HEK293 (cell line): ENCODE data around the gene ZNF440.
A peak's percentile ranks its signal among the peaks of the same experiment; 100 is the strongest.

ENCODE experiments used
- CTCF ChIA-PET: fragments of 350-600 bp; formaldehyde crosslinking; extraction: SDS; loops from one replicate; lab custom pipeline; 2021; ENCODE audit warnings: antibody characterized with exemption; lab: Yijun Ruan, JAX
- POLR2A ChIA-PET: fragments of 300-600 bp; formaldehyde crosslinking; extraction: SDS; loops from one replicate; lab custom pipeline; 2020; ENCODE audit warnings: antibody characterized with exemption, inconsistent platforms; lab: Yijun Ruan, JAX
- H3K27ac ChIP-seq: fragments of 200-500 bp; sonication (Bioruptor generic); 2 replicates; pipeline ENCODE4 v1.5.1; 2014; ENCODE audit warnings: low read depth, low read length, control low read depth, inconsistent platforms; ENCODE audit errors: extremely low read depth
- H3K36me3 ChIP-seq, 2 experiments: fragments of 200-500 bp in 1 of 2; sonication (Bioruptor generic) in 1 of 2; 1 replicate in 1 of 2; 2 replicates in 1 of 2; pipeline ENCODE4 v1.5.1; 2014 to 2017; ENCODE audit warnings: inconsistent platforms in 2 of 2, low read length in 2 of 2; ENCODE audit not compliant: control insufficient read depth in 2 of 2, insufficient read depth in 1 of 2
- H3K4me1 ChIP-seq: fragments of 200-500 bp; sonication (Bioruptor generic); 2 replicates; pipeline ENCODE4 v1.5.1; 2014; ENCODE audit warnings: mild to moderate bottlenecking, low read length, inconsistent platforms; ENCODE audit not compliant: control insufficient read depth, insufficient read depth
- H3K4me3 ChIP-seq: 2 replicates; pipeline ENCODE4 v1.5.1; 2011; ENCODE audit warnings: low read depth, mild to moderate bottlenecking, control low read depth, low read length, moderate library complexity
- H3K9me3 ChIP-seq: fragments of 200-500 bp; sonication (Bioruptor generic); 2 replicates; pipeline ENCODE4 v1.5.1; 2014; ENCODE audit warnings: low read depth, low read length, inconsistent platforms; ENCODE audit not compliant: control insufficient read depth, insufficient read depth
- IKZF3 ChIP-seq: fragments of 450-650 bp; IDR thresholded peaks from 2 replicates; pipeline ENCODE4 v1.5.0; 2018; ENCODE audit warnings: missing biosample characterization, mild to moderate bottlenecking, missing genetic modification characterization, moderate library complexity
- OVOL3 ChIP-seq: fragments of 450-650 bp; formaldehyde crosslinking; IDR thresholded peaks from 2 replicates; pipeline ENCODE4 v1.5.1; 2016; ENCODE audit warnings: missing biosample characterization, missing genetic modification characterization
- REPIN1 ChIP-seq: fragments of 450-650 bp; formaldehyde crosslinking; IDR thresholded peaks from 2 replicates; pipeline ENCODE4 v1.5.1; 2017; ENCODE audit warnings: missing biosample characterization, missing genetic modification characterization, low read depth
- TRIM28 ChIP-seq: IDR thresholded peaks from 2 replicates; pipeline ENCODE4 v1.6.1; 2011; ENCODE audit warnings: low read length, control low read depth, borderline replicate concordance
- ZNF16 ChIP-seq: fragments of 450-650 bp; formaldehyde crosslinking; IDR thresholded peaks from 2 replicates; pipeline ENCODE4 v1.5.1; 2016; ENCODE audit warnings: low read depth, missing biosample characterization, missing genetic modification characterization
- ZNF175 ChIP-seq: fragments of 450-650 bp; formaldehyde crosslinking; IDR thresholded peaks from 2 replicates; pipeline ENCODE4 v1.5.1; 2016; ENCODE audit warnings: missing biosample characterization, missing genetic modification characterization
- ZNF354C ChIP-seq: fragments of 450-650 bp; formaldehyde crosslinking; IDR thresholded peaks from 2 replicates; pipeline ENCODE4 v1.5.1; 2016; ENCODE audit warnings: missing biosample characterization, missing genetic modification characterization, low read depth, borderline replicate concordance
- ZNF521 ChIP-seq: fragments of 450-650 bp; formaldehyde crosslinking; IDR thresholded peaks from 2 replicates; pipeline ENCODE4 v1.5.1; 2017; ENCODE audit warnings: missing biosample characterization, mild to moderate bottlenecking, missing genetic modification characterization
- ZNF530 ChIP-seq: fragments of 450-650 bp; formaldehyde crosslinking; IDR thresholded peaks from 2 replicates; pipeline ENCODE4 v1.5.1; 2016; ENCODE audit warnings: low read depth, missing biosample characterization, missing genetic modification characterization
- ZNF558 ChIP-seq: fragments of 450-650 bp; formaldehyde crosslinking; IDR thresholded peaks from 2 replicates; pipeline ENCODE4 v1.5.1; 2016; ENCODE audit warnings: missing biosample characterization, missing genetic modification characterization
- ZNF654 ChIP-seq: fragments of 450-650 bp; formaldehyde crosslinking; IDR thresholded peaks from 2 replicates; pipeline ENCODE4 v1.5.1; 2016; ENCODE audit warnings: low read depth, missing biosample characterization, missing genetic modification characterization
- TF ChIP-seq, protein P1 (sequence below): fragments of 450-650 bp; formaldehyde crosslinking; conservative IDR thresholded peaks from 2 replicates; pipeline ENCODE4 v1.5.1; 2016; ENCODE audit warnings: low read depth, missing biosample characterization, missing genetic modification characterization
- TF ChIP-seq, protein P2 (sequence below): fragments of 450-650 bp; formaldehyde crosslinking; conservative IDR thresholded peaks from 2 replicates; pipeline ENCODE4 v1.5.1; 2016; ENCODE audit warnings: low read depth, missing biosample characterization, missing genetic modification characterization
- TF ChIP-seq, protein P3 (sequence below): fragments of 450-650 bp; formaldehyde crosslinking; IDR thresholded peaks from 2 replicates; pipeline ENCODE4 v1.5.1; 2016; ENCODE audit warnings: missing biosample characterization, missing genetic modification characterization
- TF ChIP-seq, protein P4 (sequence below): fragments of 450-650 bp; formaldehyde crosslinking; IDR thresholded peaks from 2 replicates; pipeline ENCODE4 v1.5.1; 2017; ENCODE audit warnings: missing biosample characterization, missing genetic modification characterization
- TF ChIP-seq, protein P5 (sequence below): IDR thresholded peaks from 2 replicates; pipeline ENCODE4 v1.6.1; 2011; ENCODE audit warnings: mild to moderate bottlenecking, low read depth, low read length, borderline replicate concordance
- TF ChIP-seq, protein P6 (sequence below): fragments of 450-650 bp; formaldehyde crosslinking; IDR thresholded peaks from 2 replicates; pipeline ENCODE4 v1.5.1; 2017; ENCODE audit warnings: missing biosample characterization, missing genetic modification characterization
- TF ChIP-seq, protein P7 (sequence below): fragments of 450-650 bp; formaldehyde crosslinking; IDR thresholded peaks from 2 replicates; pipeline ENCODE4 v1.5.1; 2016; ENCODE audit warnings: missing biosample characterization, missing genetic modification characterization

The ZNF440 gene

DNA sequence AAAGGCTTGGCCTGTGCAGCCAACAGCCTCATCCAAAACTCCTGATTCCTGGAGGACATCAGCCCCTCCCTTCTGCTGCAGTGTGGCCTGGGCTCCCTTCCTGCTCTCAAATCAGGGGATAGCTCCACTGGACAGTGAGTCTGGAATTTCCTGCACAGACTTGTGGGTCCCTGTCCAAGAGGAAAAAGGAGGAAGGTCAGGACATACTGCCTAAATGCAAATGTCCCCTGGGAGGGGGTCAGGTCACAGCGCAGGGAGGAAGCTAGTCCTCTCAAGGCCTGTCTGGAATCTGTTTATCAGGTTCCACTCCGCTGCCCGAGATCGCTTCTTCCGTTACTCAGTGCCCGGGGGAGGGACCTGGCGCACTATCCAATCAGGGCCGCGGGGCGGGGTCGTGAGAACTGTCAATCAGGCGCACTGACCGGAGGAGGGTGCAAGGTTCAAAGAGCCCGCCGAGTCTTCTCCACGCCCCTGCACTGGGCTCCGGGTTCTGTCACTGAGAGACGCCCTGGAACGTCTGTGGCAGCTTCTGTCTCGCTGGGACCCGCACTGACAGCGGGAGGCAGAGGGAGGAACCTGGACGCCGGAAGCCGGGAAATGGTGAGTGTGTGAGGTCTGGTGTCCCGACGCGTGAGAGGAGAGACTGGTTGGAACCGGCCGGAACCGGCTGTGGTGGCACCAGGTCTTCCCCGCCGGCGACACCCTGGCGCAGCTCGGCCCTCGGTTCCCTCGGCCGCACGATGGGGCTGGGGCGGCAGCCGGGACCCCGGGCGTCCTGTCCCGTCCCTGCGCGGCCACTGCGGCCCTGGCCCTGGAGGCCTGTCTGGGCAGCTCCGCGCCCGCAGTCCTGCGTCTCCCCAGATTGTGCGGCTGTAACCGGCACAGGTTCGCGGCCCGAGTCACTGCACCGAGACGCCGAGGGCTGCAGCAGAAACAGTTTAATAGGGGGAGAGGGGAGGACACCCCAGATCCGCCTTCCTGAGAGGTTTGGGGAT lies 47.2 kb upstream of the ZNF440 start, which contains the start of gene ZNF441:
Gene ZNF441 (plus strand): TSS at position 404 of the 995 bp plus-strand sequence. CDS start 194 bp downstream, at position 598.
- CTCF ChIA-PET: interaction anchor here (0.6 to 1.0 kb wide), 5 partner anchors 31 to 1100 kb away, joined by 3 to 4 read pairs (median 4); partner anchors contain the start of genes PRKCSH and ZNF491
- TF ChIP-seq ZNF521 (no peak), REPIN1 (no peak), TRIM28 (no peak), ZNF175 (no peak), OVOL3 (tag by site-specific recombination) (no peak), ZNF354C (tag by site-specific recombination) (no peak), ZNF654 (no peak), IKZF3 (tag by site-specific recombination) (peak; percentile 24; the same call in 1 of the 2 replicates), ZNF530 (tag by site-specific recombination) (no peak), ZNF16 (tag by site-specific recombination) (no peak), ZNF558 (tag by site-specific recombination) (no peak)
- TF ChIP-seq, protein P1, sequence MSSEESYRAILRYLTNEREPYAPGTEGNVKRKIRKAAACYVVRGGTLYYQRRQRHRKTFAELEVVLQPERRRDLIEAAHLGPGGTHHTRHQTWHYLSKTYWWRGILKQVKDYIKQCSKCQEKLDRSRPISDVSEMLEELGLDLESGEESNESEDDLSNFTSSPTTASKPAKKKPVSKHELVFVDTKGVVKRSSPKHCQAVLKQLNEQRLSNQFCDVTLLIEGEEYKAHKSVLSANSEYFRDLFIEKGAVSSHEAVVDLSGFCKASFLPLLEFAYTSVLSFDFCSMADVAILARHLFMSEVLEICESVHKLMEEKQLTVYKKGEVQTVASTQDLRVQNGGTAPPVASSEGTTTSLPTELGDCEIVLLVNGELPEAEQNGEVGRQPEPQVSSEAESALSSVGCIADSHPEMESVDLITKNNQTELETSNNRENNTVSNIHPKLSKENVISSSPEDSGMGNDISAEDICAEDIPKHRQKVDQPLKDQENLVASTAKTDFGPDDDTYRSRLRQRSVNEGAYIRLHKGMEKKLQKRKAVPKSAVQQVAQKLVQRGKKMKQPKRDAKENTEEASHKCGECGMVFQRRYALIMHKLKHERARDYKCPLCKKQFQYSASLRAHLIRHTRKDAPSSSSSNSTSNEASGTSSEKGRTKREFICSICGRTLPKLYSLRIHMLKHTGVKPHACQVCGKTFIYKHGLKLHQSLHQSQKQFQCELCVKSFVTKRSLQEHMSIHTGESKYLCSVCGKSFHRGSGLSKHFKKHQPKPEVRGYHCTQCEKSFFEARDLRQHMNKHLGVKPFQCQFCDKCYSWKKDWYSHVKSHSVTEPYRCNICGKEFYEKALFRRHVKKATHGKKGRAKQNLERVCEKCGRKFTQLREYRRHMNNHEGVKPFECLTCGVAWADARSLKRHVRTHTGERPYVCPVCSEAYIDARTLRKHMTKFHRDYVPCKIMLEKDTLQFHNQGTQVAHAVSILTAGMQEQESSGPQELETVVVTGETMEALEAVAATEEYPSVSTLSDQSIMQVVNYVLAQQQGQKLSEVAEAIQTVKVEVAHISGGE (tag by site-specific recombination): peak; percentile 90
- TF ChIP-seq, protein P2, sequence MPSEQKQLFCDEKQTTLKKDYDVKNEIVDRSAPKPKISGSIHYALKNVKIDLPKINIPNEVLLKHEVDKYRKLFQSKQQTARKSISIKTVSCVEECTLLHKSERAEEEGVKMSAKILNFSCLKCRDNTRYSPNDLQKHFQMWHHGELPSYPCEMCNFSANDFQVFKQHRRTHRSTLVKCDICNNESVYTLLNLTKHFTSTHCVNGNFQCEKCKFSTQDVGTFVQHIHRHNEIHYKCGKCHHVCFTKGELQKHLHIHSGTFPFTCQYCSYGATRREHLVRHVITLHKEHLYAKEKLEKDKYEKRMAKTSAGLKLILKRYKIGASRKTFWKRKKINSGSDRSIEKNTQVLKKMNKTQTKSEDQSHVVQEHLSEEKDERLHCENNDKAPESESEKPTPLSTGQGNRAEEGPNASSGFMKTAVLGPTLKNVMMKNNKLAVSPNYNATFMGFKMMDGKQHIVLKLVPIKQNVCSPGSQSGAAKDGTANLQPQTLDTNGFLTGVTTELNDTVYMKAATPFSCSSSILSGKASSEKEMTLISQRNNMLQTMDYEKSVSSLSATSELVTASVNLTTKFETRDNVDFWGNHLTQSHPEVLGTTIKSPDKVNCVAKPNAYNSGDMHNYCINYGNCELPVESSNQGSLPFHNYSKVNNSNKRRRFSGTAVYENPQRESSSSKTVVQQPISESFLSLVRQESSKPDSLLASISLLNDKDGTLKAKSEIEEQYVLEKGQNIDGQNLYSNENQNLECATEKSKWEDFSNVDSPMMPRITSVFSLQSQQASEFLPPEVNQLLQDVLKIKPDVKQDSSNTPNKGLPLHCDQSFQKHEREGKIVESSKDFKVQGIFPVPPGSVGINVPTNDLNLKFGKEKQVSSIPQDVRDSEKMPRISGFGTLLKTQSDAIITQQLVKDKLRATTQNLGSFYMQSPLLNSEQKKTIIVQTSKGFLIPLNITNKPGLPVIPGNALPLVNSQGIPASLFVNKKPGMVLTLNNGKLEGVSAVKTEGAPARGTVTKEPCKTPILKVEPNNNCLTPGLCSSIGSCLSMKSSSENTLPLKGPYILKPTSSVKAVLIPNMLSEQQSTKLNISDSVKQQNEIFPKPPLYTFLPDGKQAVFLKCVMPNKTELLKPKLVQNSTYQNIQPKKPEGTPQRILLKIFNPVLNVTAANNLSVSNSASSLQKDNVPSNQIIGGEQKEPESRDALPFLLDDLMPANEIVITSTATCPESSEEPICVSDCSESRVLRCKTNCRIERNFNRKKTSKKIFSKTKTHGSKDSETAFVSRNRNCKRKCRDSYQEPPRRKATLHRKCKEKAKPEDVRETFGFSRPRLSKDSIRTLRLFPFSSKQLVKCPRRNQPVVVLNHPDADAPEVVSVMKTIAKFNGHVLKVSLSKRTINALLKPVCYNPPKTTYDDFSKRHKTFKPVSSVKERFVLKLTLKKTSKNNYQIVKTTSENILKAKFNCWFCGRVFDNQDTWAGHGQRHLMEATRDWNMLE (tag by site-specific recombination): no peak; the same call in 1 of the 2 replicates
- TF ChIP-seq, protein P3, sequence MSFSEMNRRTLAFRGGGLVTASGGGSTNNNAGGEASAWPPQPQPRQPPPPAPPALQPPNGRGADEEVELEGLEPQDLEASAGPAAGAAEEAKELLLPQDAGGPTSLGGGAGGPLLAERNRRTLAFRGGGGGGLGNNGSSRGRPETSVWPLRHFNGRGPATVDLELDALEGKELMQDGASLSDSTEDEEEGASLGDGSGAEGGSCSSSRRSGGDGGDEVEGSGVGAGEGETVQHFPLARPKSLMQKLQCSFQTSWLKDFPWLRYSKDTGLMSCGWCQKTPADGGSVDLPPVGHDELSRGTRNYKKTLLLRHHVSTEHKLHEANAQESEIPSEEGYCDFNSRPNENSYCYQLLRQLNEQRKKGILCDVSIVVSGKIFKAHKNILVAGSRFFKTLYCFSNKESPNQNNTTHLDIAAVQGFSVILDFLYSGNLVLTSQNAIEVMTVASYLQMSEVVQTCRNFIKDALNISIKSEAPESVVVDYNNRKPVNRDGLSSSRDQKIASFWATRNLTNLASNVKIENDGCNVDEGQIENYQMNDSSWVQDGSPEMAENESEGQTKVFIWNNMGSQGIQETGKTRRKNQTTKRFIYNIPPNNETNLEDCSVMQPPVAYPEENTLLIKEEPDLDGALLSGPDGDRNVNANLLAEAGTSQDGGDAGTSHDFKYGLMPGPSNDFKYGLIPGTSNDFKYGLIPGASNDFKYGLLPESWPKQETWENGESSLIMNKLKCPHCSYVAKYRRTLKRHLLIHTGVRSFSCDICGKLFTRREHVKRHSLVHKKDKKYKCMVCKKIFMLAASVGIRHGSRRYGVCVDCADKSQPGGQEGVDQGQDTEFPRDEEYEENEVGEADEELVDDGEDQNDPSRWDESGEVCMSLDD: no peak
- TF ChIP-seq, protein P4, sequence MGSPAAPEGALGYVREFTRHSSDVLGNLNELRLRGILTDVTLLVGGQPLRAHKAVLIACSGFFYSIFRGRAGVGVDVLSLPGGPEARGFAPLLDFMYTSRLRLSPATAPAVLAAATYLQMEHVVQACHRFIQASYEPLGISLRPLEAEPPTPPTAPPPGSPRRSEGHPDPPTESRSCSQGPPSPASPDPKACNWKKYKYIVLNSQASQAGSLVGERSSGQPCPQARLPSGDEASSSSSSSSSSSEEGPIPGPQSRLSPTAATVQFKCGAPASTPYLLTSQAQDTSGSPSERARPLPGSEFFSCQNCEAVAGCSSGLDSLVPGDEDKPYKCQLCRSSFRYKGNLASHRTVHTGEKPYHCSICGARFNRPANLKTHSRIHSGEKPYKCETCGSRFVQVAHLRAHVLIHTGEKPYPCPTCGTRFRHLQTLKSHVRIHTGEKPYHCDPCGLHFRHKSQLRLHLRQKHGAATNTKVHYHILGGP (tag by site-specific recombination): no peak
- TF ChIP-seq, protein P5, sequence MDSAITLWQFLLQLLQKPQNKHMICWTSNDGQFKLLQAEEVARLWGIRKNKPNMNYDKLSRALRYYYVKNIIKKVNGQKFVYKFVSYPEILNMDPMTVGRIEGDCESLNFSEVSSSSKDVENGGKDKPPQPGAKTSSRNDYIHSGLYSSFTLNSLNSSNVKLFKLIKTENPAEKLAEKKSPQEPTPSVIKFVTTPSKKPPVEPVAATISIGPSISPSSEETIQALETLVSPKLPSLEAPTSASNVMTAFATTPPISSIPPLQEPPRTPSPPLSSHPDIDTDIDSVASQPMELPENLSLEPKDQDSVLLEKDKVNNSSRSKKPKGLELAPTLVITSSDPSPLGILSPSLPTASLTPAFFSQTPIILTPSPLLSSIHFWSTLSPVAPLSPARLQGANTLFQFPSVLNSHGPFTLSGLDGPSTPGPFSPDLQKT: no peak
- TF ChIP-seq, protein P6, sequence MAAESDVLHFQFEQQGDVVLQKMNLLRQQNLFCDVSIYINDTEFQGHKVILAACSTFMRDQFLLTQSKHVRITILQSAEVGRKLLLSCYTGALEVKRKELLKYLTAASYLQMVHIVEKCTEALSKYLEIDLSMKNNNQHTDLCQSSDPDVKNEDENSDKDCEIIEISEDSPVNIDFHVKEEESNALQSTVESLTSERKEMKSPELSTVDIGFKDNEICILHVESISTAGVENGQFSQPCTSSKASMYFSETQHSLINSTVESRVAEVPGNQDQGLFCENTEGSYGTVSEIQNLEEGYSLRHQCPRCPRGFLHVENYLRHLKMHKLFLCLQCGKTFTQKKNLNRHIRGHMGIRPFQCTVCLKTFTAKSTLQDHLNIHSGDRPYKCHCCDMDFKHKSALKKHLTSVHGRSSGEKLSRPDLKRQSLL (tag by site-specific recombination): no peak
- TF ChIP-seq, protein P7, sequence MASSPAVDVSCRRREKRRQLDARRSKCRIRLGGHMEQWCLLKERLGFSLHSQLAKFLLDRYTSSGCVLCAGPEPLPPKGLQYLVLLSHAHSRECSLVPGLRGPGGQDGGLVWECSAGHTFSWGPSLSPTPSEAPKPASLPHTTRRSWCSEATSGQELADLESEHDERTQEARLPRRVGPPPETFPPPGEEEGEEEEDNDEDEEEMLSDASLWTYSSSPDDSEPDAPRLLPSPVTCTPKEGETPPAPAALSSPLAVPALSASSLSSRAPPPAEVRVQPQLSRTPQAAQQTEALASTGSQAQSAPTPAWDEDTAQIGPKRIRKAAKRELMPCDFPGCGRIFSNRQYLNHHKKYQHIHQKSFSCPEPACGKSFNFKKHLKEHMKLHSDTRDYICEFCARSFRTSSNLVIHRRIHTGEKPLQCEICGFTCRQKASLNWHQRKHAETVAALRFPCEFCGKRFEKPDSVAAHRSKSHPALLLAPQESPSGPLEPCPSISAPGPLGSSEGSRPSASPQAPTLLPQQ: peak; percentile 76

More for the DNA sequence above, 47.2 kb upstream of the ZNF440 start, which contains the start of gene ZNF441:
- H3K4me1 ChIP-seq: no peaks in the 10 kb centered on the region
- POLR2A ChIA-PET: interaction anchor here (0.5 to 1.7 kb wide), 12 partner anchors 9 to 617 kb away, joined by 3 to 9 read pairs (median 4); partner anchors contain the start of gene ZNF700
- H3K27ac ChIP-seq: no peak within 1 kb of the TSS
- H3K36me3 ChIP-seq: peaks cover 0 to 2% of the 10 kb centered on the region in 2 experiments; a peak in 1 of 3 replicates
- peak within 1 kb of the TSS; percentile 54 for H3K4me3 ChIP-seq
- no peaks in the 10 kb centered on the region for H3K9me3 ChIP-seq
